ENCODE measurements around the gene RNF39.

- TF ChIP-seq ZNF274 (IDR thresholded peaks at IDR 0.05; ENCODE audit: insufficient read depth, insufficient read length) = no peak
- TF ChIP-seq BCL11A (IDR thresholded peaks at IDR 0.05; ENCODE audit: low read depth, low read length) = no peak
Observed at GRCh38 chr6:30044630-30045029, 30.9 kb downstream of the RNF39 start.
